OCI-M1 (cell line): ENCODE results near the gene SLC2A13.
"Not testable (repeated sequence)": the region's sequence is repeated elsewhere in the genome, so short reads cannot be mapped to it uniquely, and the experiment has no call there.

Experiments used
- DNase-seq: peaks from one replicate; lab custom pipeline; 2025; lab: John Stamatoyannopoulos, UW

Gene SLC2A13

DNA sequence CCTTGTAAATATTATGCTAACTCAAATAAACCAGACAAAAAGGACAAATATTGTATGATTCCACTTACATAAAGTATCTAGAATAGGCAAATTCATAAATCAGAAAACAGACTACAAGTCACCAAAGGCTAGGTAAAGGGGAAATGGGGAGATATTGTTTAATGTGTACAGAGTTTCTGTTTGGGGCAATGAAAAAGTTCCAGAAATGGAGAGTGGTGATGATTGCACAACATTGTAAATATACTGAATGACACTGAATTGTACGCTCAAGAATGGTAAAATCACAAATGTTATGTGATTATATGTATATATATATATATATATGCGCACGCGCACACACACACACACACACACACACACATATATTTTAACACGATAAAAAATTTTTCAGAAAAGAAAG lies 182.5 kb downstream of the SLC2A13 start:
- DNase-seq, result no peak

DNA sequence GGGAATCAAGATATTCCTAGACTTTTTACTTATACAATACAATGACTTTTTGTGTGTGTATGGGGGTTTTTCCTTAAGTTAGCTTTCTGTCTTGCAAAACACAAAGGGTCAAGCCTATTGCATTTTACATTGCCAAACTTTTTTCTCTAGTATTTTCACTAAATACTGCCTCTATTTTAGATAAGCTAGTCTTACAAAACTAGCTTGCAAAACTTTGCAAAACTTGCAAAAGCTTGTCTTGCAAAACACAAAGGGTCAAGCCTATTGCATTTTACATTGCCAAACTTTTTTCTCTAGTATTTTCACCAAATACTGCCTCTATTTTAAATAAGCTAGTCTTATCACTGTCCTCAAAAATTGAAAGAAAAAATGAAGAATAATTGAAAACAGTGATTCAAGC lies 183.3 kb downstream of the SLC2A13 start:
- not testable (repeated sequence) for DNase-seq

DNA sequence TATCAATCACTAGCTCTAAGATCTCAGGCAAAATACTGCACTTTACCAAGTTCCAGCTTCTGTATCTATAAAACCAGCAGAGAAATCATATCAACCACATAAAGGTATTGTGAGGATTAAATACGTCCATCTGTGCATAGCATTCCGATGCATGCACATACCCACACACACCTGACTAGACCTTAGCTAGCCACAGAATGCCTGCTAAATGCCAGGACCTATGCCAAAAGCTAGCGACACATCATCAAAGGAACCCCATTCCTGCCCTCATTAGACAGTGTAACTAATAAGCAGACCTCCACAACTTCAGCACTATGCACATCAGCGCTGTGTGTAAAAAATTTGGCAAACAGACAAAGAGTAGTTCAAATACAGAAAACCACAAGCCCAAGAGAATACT lies 185.2 kb downstream of the SLC2A13 start:
- no peak for DNase-seq

DNA sequence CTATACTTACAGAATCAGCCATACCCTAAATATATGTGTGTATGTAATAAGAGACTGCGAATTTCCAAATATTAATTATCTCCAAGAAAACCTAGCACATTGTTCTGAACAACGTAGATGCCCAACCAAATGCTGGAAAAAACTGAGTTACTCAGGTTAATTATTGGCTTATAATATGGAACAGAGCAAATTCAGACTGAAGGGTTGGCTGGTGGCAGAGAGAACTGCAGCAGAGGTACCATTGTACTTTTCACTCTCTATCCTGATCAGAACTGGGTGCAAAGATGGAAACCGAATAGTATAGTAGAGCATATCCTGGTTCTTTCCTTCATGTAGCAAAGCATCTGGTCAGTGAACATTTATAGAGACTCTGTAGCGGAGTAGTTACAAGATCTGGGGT lies 185.7 kb downstream of the SLC2A13 start:
- no peak for DNase-seq

DNA sequence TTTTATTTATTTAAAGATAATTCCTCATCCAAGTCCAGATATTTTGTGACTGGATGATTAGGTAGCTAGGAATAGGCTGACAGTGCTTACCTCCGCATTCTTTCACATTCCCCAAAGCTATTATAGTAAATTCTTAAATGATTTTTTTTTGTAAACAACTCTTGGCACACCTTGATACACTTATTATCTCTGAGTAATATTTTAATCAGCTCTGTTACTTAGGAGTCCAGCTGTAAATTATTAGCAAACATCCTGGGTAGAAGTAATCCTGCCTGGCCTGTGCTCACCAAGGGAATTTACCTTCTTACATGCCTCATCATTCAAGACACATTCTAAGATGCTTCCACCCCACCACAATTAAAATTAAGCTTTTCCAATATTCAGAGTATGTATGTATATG lies 186.1 kb downstream of the SLC2A13 start:
- no peak for DNase-seq

DNA sequence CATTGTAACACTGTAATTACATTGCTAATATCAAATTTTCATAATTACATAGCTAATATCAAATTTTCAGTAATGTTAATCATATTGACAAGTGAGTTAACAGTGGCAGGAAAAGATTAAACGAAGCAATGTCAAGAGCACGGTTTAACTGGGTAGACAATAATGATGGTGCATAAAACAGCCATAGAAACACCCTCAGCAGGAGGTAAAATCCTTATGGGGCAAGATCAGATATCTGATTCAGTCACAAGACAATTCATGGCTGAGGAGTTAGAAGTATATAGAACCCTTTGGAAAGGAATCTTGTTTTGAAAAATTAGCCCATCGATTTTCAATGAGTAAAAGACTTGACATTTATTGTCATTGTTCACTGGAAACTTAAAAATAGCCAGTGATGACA lies 190.6 kb downstream of the SLC2A13 start:
- no peak for DNase-seq

DNA sequence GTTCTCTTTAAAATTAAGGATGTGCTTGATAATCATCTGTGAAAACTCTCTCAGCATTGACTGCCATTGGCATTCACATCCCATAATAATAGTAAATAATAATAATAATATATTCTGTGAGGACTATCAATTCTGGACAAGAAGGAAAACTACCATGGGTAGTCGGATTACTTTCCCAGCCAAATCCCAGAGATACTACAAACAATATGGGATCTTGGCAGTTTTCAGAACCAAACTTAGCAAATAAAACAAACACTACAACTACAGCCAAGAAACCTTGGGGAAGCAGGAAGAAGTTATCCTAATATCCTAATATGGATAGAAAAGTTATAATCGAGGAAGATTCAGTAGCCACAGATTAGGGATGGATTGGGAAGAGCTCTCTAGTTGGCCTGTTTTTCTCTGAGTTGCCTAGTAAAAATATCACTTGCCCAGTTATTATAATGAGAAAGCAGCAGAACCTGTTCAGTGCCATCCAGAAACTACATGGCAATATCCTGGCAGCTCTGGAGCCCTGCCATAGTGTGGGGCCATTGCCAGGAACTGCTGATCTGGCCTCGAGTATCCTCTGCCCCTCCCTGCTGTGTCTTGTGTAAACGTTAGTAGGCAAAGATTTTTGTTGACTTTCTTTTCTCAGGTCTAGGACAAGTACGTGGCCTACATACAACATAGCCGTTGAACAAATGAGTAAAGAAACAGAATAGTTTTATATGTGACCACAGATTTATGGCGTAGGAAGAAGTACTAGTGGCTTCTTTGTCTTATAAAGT lies 193.5 kb downstream of the SLC2A13 start:
- DNase-seq, result no peak

DNA sequence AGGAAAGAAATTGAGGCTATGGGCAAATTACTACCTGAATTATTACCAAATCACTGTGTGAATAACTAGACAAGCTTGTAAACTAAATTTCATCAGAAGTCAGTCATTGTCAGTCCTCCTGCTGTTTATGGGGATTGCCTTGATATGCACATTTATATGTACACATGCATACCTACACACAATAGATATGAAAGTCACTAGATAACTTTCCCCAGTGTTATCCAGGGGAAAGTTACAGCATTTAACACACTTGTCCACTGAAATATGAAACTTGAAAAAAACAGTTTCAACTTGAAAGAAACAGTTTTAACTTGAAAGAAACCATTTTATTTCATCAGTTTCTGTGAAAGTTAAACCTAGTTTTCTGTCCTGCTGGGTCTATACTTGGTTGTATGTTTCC lies 199.6 kb downstream of the SLC2A13 start:
- DNase-seq, result no peak

DNA sequence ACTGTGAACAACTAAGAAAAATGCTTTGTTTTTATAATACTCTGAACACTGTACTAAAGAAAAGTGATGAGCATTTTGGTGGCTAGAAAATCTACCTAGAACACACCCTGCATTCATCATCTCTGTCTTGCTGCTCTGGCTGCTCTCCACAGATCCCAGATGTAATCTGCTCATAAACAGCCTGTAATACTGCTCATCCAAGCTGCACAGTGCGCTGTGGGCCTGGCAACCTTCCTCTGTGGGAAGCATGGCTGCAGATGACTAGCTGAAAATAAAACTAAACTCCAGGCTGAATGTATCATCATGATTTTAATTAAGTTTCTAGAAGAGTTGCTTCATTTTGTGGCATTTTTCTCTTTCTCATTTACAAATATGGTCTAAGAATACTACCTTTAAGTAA lies 200.7 kb downstream of the SLC2A13 start:
- peak; percentile 7 for DNase-seq

DNA sequence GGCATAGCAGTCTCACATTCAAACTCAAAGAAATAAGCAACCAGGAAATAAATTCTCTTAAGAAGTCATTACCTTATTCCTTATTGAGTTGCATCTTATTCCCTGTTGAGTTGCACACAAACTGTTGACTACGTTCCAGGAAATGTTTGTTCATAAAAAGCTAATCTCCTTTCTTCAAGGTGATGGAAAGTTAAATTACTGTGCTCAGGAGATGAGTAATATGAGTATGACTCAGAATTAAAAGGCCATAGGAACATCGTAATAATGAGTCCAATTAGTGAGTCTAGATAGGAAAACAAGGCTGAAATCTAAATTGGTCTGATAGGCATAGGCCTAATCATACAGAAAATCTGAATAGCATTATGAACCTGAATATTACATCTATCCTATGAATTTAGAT lies 203.1 kb downstream of the SLC2A13 start:
- DNase-seq, result no peak

DNA sequence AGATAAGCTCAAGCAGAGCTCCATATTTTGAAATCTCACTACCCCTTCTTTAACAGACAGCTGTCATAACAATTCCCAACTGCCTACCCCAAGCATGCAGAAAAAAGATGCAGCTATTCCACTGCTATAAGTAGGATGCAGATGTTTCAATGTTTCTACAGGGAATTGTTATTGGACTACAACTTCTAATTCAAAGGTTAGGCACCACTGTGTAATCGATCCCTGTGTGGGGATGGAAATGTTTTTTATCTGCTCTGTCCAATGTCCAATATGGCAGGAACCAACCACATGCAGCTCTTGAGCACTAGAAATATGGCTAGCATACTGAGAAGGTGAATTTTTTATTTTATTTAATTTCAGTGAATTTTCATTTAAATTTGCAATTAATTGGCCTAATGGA lies 208.6 kb downstream of the SLC2A13 start:
- DNase-seq, result no peak

DNA sequence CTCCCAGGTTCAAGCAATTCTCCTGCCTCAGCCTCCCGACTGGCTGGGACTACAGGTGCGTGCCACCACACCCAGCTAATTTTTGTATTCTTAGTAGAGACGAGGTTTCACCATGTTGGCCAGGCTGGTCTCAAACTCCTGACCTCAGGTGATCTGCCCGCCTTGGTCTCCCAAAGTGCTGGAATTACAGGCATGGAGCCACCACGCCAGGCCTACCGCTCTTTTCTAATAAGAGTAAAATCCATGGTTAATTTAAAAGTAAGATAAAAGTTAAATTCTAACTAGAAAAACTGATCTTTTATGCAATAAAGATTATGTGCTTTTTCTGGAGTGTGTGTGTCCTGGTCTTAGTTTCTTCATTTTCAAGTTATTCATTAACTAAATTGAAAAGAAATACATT lies 212.5 kb downstream of the SLC2A13 start:
- not testable (repeated sequence) for DNase-seq

DNA sequence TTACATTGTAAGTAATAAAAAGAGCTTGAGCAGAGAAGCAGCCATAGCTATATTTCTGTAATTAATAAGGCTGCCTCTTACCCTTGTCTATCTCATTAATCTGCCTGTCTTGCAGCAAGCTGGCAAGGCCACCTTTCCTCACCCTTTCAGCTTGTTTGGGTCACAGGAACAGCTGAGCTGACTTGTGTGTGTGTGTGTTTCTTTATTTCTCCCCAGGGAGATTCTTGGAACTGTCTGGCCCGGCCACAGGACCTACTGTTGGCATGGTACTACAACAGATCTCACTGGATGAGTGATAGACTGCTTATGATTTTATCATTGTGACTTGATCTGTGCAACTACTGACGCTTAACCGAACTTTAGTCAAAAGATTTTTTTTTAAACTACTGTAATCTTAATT lies 213.7 kb downstream of the SLC2A13 start:
- DNase-seq, result peak; percentile 22

DNA sequence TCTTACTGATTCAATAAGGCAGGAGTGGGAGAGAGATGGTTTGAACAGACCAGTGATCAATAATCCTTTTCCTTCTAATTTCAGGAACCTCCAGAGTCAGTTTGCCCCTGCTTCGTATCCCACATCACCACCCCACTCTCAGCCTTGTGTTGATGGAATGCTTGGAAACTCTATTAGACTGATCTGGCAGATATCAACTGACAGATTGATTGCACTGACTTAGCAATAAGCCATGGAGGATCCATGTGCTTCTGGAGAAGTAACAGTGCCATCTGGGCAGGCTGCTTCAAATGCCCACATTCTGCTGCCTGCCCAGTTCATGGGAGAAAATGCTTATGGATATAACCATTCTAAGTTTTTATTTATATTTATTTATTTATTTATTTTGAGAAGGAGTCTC lies 218.0 kb downstream of the SLC2A13 start:
- DNase-seq, result no peak

DNA sequence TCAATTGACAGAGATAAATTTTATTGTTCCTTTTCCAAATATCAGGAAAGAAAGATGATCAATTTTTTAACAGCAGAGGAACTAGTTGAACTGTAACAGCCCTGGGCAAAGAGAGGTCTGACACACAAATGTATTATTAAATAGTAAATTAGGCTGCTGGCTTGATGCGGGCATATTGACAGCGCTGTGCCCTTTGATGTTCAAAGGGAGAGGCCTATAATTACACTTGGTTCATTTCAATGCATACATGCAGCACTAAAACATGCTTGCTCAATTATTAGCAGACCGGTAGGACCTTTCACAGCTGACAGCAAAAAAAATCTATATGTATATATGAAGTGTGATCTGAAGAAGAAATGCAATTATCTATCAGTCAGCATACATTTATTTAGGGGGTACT lies 219.8 kb downstream of the SLC2A13 start:
- DNase-seq, result no peak

DNA sequence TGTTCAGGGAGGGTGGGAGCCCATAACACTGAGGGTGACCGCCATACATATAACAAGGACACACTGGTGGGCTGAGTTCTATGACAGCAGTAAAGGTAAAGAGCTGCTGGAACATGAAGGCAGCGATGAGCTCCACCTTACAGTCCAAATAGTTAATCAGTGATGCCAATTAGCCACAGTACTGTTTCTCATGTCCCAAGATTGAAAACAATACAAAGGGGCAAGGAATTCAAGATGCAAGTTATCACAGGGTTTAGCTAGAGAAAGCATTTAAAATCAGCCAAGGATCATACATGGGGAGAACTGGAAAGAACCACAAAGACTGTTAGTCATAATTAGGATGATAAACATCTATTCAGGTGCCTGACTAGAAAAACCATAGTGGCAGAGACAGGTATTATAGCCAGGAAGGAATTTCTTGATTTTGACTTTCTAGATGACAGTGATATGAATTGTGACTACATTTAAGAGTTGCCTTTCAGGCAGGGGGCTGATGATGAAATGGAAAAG lies 221.2 kb downstream of the SLC2A13 start:
- no peak for DNase-seq

DNA sequence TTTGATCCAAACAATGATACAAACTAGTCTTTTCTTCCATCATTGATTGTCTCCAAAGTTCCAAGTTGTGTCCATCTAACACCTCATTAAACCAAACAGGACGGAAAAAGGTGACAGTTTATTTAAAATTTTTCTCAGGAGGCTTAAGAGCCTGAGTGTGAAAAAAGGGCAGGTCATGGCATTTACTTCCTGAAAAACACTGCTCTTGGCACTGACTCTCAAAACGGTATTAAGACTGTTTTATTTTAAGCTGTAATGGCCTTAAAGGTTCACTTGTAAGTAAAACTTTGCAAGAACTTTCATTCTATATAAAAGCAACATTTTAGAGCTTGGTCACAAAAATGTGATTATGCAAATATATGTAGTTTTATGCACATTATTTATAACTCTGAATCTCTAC lies 222.5 kb downstream of the SLC2A13 start:
- DNase-seq, result no peak

DNA sequence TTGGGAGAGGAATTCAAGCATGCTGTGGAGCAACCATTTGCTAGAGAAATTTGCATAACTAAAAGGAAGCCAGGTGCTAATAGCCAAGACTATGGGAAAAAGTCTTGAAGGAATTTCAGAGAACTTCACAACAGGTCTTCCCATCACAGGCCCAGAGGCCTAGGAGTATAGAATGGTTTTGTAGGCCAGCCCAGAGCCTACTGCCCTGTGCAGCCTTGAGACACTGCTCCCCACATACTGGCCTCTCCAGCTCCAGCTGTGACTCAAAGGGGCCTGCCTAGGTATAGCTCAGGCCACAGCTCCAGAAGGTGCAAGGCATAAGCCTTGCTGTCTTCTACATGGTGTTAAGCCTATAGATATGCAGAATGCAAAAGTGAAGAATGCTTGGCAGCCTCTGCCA lies 227.1 kb downstream of the SLC2A13 start:
- no peak for DNase-seq

DNA sequence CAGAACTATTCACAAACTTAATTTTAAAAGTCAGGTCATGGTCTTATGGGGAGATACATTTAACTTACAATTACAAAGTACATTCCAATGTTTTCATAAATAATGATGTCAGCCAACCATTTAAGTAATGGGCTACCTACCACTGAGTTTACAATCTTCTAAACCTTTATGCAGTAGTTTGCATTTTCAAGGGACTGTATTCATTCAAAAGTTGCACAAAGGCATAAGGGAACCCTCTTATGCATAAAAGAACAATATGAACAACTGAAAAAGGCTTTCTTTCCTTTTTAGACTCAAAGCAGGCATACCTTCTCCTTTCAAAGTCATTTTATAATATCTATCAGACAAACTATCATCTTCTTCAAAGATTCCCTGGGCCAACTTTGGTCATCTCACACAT lies 230.2 kb downstream of the SLC2A13 start:
- DNase-seq, result no peak

DNA sequence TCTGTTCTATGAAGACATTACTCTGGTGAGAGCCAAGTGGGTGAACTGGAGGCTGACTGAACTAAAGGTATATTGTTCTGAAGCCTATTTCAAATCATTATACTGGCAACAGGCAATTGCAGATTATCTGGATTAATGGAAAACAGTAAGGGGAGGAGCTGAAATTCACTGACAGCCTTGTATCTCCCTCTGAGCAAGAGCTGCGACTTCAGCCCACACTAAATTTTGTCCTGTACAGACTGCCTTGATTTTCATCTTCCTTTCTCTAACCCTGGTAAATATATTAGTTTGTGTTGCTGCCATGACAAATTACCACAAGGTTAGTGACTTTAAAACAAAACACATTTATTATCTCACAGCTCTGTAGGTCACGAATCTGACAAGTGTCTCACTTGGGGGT lies 231.1 kb downstream of the SLC2A13 start:
- DNase-seq, result no peak

DNA sequence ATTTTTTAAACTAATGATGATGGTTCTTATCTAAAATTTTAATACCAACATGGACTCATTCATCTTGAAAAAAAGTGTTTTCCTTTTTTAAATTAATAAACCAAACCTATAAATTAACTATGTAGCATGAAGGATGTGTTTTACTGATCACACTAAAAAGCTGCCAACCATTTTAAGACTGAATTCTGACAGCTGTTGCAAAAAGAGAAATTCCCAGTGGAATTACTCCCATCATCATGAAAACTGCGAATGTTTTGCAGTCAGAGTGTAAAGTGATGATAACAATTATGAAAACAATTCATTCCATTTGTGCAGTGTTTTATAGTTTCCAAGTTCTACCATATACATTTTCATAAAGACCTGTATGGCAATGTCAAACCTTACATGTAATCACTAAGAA lies 232.8 kb downstream of the SLC2A13 start:
- DNase-seq, result no peak

DNA sequence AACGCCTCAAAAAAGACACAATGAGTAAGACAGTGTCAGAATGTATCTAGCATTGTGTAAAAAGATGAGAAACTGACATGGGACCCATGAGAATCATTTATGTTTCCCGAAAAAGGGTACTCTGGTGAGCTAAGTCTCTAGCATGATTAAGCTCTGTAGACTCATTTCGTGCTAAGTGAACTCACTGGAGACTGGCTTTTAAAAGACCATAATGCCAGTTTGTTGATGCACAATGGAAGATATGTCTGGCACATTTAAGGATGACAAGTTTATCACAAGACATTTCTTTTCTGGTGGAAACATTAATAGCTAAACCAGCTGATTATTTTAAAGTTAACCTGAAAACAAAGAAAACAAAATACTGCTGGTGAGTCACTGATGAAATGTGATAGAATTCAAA lies 233.5 kb downstream of the SLC2A13 start:
- DNase-seq, result no peak

DNA sequence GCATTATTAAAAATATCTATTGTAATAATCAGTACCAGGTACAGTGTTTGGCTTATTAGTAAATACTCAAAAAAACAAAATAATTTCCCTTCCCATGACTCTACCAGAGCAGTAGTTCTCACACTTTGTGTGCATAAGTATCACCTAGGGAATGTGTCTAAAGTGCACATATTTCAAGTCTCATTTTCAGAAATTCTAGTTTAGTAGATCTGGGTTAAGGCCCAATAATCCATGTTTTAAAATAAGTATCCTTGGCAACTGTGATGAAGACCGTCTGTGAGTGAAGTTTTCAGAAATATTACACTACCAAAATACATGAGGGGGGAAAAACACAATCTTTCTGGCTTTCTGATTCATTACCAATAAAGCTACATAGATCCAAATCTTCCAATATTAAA lies 237.6 kb downstream of the SLC2A13 start:
- DNase-seq, result no peak

DNA sequence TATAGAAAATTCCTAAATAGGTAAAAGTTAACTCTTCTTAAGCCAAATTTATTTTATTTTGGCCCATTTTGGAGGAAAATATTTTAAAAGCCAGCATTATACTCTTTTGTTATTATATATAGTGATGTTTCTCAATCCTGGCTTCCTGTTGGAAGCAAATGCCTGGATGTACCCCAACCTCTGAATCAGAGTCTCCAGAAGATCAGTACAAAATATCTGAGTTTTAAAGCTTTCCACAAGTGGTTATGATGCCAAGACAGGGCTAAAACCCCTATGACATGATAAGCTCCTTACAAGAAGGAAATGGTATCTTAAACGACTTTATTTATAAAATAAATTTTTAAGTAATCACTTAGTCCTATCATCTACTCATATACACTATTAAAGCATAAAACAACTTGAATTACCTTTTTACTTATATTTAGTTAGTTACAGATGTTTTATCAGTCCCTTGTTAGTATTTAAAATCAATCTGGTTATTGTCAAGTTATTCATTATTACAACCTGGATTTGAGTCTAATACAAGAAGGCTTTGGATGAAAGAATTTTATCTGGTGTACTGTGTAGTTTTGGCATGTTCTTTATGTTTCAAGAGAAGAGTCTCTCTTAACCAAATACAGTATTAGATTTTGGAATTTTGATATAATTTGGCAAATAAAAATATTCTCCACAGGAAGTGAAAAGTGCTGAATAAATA lies 238.1 kb downstream of the SLC2A13 start:
- DNase-seq, result no peak
